AG04449 (cell line): ENCODE data around the gene TMEM242.

Experiments
- CTCF ChIA-PET: fragments of 350-600 bp; formaldehyde crosslinking; extraction: SDS; loops from one replicate; lab custom pipeline; 2021; ENCODE audit warnings: antibody characterized with exemption; lab: Yijun Ruan, JAX
- POLR2A ChIA-PET: fragments of 400-600, 350-600 bp; formaldehyde crosslinking; extraction: SDS; loops from one replicate; lab custom pipeline; 2020; ENCODE audit warnings: antibody characterized with exemption, inconsistent platforms; lab: Yijun Ruan, JAX
- DNase-seq: peaks from one replicate; pipeline ENCODE4 v3.0.0-alpha.2; 2010; ENCODE audit warnings: low read depth, low spot score
- H3K4me3 ChIP-seq: 2 replicates; pipeline ENCODE4 v1.5.1; 2011; ENCODE audit warnings: low read depth, mild to moderate bottlenecking, control low read depth, low read length
- CTCF ChIP-seq: IDR thresholded peaks from one replicate; pipeline ENCODE4 v1.5.1; 2011; ENCODE audit warnings: mild to moderate bottlenecking, moderate library complexity, low read length, control low read depth, inconsistent platforms; ENCODE audit not compliant: insufficient read depth; ENCODE audit errors: missing control alignments

TMEM242 gene

GRCh38 chr6:157253017-157253416 lies 70.3 kb downstream of the TMEM242 start:
- no peak for TF ChIP-seq CTCF
- no peak for DNase-seq
- ChIA-PET CTCF (interaction anchor here (1.1 to 1.4 kb wide), 2 partner anchors 17 to 22 kb away, joined by 4 to 5 read pairs; no protein-coding TSS in a partner anchor), POLR2A (no interaction called here)
- H3K4me3 ChIP-seq, result no peak overlapping the region

GRCh38 chr6:157251586-157252247 lies 71.6 kb downstream of the TMEM242 start:
- H3K4me3 ChIP-seq, result no peak overlapping the region
- DNase-seq, result no peak
- no peak for TF ChIP-seq CTCF
- ChIA-PET CTCF (interaction anchor here (1.0 kb wide), 1 partner anchor 23 kb away, joined by 3 read pairs; no protein-coding TSS in a partner anchor), POLR2A (no interaction called here)

- ChIA-PET CTCF (interaction anchor here (1.6 to 3.4 kb wide), 2 partner anchors 14 to 25 kb away, joined by 4 to 12 read pairs; no protein-coding TSS in a partner anchor), POLR2A (no interaction called here)
- no peak for TF ChIP-seq CTCF
- DNase-seq, result no peak
- H3K4me3 ChIP-seq, result no peak overlapping the region
Observed at GRCh38 chr6:157249826-157250225, 73.5 kb downstream of the TMEM242 start.

GRCh38 chr6:157248264-157248663 lies 75.1 kb downstream of the TMEM242 start:
- H3K4me3 ChIP-seq, result no peak overlapping the region
- TF ChIP-seq CTCF, result no peak
- no peak for DNase-seq
- POLR2A ChIA-PET, result no interaction called here
- CTCF ChIA-PET, result interaction anchor here (3.4 kb wide), 1 partner anchor 26 kb away, joined by 12 read pairs; no protein-coding TSS in a partner anchor

- ChIA-PET POLR2A (no interaction called here), CTCF (interaction anchor here (0.9 kb wide), 1 partner anchor 11 kb away, joined by 3 read pairs; no protein-coding TSS in a partner anchor)
- DNase-seq, result no peak
- no peak overlapping the region for H3K4me3 ChIP-seq
- no peak for TF ChIP-seq CTCF
Observed at GRCh38 chr6:157246771-157247484, 76.4 kb downstream of the TMEM242 start.
